K562 (cell line): ENCODE results near the gene ING4. TPM values are rescaled to one million over a fixed set of nuclear protein-coding genes. Genes with fewer than 3 reads are reported as not detected.

Source experiments
- HIVEP1 ChIP-seq: fragments of 250-450 bp; sonication (Bioruptor Pico); IDR thresholded peaks from 2 replicates; pipeline ENCODE4 v1.4.0; 2020; ENCODE audit warnings: mild to moderate bottlenecking
- TBL1XR1 ChIP-seq, 2 experiments: IDR thresholded peaks; 2 replicates each; pipeline ENCODE4 v1.6.1; 2012; ENCODE audit warnings: improper control_type of control experiment in 2 of 2, low read length in 2 of 2, mild to moderate bottlenecking in 1 of 2
- TBP ChIP-seq: optimal IDR thresholded peaks from 2 replicates; pipeline ENCODE3; 2011; ENCODE audit warnings: low read depth, low read length, improper control_type of control experiment
- polyA plus RNA-seq, 8 experiments: library from polyadenylated mRNA; depleted of rRNA in 4 of 8; stranded (reverse) in 5 of 8; unstranded in 3 of 8; fragments of >200 nt; fragmentation: Nextera tagmentation in 2 of 8; fragmentation: Illumina TruSeq in 1 of 8; extraction: Ambion mirVana in 2 of 8; extraction: Trizol in 1 of 8; gene quantifications; 2 replicates each; pipeline versions ENCODE4 v1.2.1 to v1.2.3, GENCODE V29; 2011 to 2014; ENCODE audit warnings: inconsistent platforms in 1 of 8, missing spikeins in 1 of 8
- total RNA-seq, 7 experiments: library from RNA; depleted of rRNA in 6 of 7; stranded (reverse); fragments of >200 nt in 6 of 7; fragmentation: Illumina TruSeq in 2 of 7; extraction: Trizol in 2 of 7; gene quantifications; 2 replicates each; pipeline versions ENCODE4 v1.2.1 to v1.2.3, GENCODE V29; 2011 to 2021; ENCODE audit warnings: low replicate concordance in 1 of 7
- TF ChIP-seq, protein P1 (sequence below): fragments of 250-450 bp; sonication (Bioruptor Pico); IDR thresholded peaks from 2 replicates; pipeline ENCODE4 v1.8.0; 2021; ENCODE audit warnings: moderate library complexity, mild to moderate bottlenecking, inconsistent platforms
- TF ChIP-seq, protein P2 (sequence below): fragments of 250-450 bp; sonication (Bioruptor Pico); IDR thresholded peaks from 2 replicates; pipeline ENCODE4 v1.4.0; 2020

ING4 gene
- total and polyA plus RNA-seq, 9 of the 15 experiments (the other 6 are each of a cell fraction or from before 2014, with no cell fraction given), result 6.6 to 30.2 (median 15.7) TPM

DNA sequence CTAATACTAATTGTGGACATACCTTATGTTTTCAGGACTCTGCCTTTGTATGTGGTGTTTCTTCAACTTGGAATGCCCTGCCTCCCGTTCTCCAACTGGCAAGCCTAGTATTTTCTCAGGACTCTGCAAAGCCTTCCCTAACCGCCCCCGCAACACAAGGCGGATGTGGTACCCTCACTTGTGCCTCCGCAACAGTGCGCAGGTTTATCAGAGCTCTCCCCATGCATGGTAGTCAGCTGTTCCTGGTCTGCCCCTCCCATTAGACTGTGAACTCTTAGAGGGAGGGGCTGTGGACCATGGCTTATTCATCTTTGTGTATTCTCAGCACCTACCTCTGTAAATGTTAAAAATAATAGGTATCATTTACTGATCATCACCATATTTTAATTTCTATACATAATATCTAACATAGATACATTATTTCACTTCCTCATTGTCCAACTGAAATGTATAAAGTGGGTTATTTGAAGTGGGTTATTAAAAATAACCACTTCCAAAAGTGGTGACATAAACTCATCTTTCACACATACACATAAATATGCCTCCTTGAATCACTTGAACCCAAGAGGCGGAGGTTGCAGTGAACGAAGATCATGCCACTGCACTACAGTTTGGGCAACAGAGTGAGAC is 36.1 kb downstream of the ING4 start (continued):
- 0 out of 4 replicates have a peak, but pooled peaks of 1 of the 2 experiments have one; percentile 10 for TF ChIP-seq TBL1XR1 (IDR thresholded peaks at IDR 0.05; ENCODE audit: low read length in 2 of 2)
- TF ChIP-seq, protein P1, sequence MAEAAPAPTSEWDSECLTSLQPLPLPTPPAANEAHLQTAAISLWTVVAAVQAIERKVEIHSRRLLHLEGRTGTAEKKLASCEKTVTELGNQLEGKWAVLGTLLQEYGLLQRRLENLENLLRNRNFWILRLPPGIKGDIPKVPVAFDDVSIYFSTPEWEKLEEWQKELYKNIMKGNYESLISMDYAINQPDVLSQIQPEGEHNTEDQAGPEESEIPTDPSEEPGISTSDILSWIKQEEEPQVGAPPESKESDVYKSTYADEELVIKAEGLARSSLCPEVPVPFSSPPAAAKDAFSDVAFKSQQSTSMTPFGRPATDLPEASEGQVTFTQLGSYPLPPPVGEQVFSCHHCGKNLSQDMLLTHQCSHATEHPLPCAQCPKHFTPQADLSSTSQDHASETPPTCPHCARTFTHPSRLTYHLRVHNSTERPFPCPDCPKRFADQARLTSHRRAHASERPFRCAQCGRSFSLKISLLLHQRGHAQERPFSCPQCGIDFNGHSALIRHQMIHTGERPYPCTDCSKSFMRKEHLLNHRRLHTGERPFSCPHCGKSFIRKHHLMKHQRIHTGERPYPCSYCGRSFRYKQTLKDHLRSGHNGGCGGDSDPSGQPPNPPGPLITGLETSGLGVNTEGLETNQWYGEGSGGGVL (CRISPR knock-in tag), result no peak
- TF ChIP-seq, protein P2, sequence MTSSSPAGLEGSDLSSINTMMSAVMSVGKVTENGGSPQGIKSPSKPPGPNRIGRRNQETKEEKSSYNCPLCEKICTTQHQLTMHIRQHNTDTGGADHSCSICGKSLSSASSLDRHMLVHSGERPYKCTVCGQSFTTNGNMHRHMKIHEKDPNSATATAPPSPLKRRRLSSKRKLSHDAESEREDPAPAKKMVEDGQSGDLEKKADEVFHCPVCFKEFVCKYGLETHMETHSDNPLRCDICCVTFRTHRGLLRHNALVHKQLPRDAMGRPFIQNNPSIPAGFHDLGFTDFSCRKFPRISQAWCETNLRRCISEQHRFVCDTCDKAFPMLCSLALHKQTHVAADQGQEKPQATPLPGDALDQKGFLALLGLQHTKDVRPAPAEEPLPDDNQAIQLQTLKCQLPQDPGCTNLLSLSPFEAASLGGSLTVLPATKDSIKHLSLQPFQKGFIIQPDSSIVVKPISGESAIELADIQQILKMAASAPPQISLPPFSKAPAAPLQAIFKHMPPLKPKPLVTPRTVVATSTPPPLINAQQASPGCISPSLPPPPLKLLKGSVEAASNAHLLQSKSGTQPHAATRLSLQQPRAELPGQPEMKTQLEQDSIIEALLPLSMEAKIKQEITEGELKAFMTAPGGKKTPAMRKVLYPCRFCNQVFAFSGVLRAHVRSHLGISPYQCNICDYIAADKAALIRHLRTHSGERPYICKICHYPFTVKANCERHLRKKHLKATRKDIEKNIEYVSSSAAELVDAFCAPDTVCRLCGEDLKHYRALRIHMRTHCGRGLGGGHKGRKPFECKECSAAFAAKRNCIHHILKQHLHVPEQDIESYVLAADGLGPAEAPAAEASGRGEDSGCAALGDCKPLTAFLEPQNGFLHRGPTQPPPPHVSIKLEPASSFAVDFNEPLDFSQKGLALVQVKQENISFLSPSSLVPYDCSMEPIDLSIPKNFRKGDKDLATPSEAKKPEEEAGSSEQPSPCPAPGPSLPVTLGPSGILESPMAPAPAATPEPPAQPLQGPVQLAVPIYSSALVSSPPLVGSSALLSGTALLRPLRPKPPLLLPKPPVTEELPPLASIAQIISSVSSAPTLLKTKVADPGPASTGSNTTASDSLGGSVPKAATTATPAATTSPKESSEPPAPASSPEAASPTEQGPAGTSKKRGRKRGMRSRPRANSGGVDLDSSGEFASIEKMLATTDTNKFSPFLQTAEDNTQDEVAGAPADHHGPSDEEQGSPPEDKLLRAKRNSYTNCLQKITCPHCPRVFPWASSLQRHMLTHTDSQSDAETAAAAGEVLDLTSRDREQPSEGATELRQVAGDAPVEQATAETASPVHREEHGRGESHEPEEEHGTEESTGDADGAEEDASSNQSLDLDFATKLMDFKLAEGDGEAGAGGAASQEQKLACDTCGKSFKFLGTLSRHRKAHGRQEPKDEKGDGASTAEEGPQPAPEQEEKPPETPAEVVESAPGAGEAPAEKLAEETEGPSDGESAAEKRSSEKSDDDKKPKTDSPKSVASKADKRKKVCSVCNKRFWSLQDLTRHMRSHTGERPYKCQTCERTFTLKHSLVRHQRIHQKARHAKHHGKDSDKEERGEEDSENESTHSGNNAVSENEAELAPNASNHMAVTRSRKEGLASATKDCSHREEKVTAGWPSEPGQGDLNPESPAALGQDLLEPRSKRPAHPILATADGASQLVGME, result no peak
- TF ChIP-seq TBP, result no peak
- no peak for TF ChIP-seq HIVEP1
